Endothelial cell (in vitro differentiated cells): ENCODE measurements around the gene ALDH3A1. TPM values are rescaled to one million over a fixed set of nuclear protein-coding genes. Genes with fewer than 3 reads are reported as not detected.

Experiments
- DNase-seq: peaks from one replicate; pipeline ENCODE4 v3.0.0; 2021; ENCODE audit warnings: low spot score
- H3K27ac Mint-ChIP-seq: one replicate; pipeline ENCODE4 v1.8.0; 2021; ENCODE audit warnings: mixed read lengths, inconsistent platforms; ENCODE audit not compliant: unreplicated experiment
- H3K27me3 Mint-ChIP-seq: one replicate; pipeline ENCODE4 v1.8.0; 2021; ENCODE audit warnings: mild to moderate bottlenecking, moderate library complexity, mixed read lengths, inconsistent platforms; ENCODE audit not compliant: unreplicated experiment
- H3K36me3 Mint-ChIP-seq: one replicate; pipeline ENCODE4 v1.8.0; 2021; ENCODE audit warnings: mild to moderate bottlenecking, low read depth, mixed read lengths, inconsistent platforms; ENCODE audit not compliant: unreplicated experiment
- H3K4me1 Mint-ChIP-seq: one replicate; pipeline ENCODE4 v1.8.0; 2021; ENCODE audit warnings: mild to moderate bottlenecking, mixed read lengths, inconsistent platforms; ENCODE audit not compliant: unreplicated experiment
- H3K4me3 Mint-ChIP-seq: one replicate; pipeline ENCODE4 v1.8.0; 2021; ENCODE audit warnings: mild to moderate bottlenecking, mixed read lengths, inconsistent platforms; ENCODE audit not compliant: unreplicated experiment
- H3K9me3 Mint-ChIP-seq: one replicate; pipeline ENCODE4 v1.8.0; 2021; ENCODE audit warnings: mixed read lengths, inconsistent platforms; ENCODE audit not compliant: unreplicated experiment
- CTCF ChIP-seq: fragments of 200-600 bp; sonication (generic); IDR thresholded peaks from one replicate; pipeline ENCODE4 v1.5.0; 2021; ENCODE audit warnings: antibody characterized with exemption; ENCODE audit not compliant: unreplicated experiment
- total RNA-seq: library from RNA; stranded (reverse); fragmentation: NEBNext Ultra II Directional; extraction: Animal tissue kit (Norgen Biotek cat#: 25700); gene quantifications from one replicate; pipeline ENCODE4 v1.2.1, GENCODE V29; 2021; ENCODE audit not compliant: unreplicated experiment

Gene ALDH3A1
- total RNA-seq, 1 donor from 2014 or later, result 0.31 TPM

DNA sequence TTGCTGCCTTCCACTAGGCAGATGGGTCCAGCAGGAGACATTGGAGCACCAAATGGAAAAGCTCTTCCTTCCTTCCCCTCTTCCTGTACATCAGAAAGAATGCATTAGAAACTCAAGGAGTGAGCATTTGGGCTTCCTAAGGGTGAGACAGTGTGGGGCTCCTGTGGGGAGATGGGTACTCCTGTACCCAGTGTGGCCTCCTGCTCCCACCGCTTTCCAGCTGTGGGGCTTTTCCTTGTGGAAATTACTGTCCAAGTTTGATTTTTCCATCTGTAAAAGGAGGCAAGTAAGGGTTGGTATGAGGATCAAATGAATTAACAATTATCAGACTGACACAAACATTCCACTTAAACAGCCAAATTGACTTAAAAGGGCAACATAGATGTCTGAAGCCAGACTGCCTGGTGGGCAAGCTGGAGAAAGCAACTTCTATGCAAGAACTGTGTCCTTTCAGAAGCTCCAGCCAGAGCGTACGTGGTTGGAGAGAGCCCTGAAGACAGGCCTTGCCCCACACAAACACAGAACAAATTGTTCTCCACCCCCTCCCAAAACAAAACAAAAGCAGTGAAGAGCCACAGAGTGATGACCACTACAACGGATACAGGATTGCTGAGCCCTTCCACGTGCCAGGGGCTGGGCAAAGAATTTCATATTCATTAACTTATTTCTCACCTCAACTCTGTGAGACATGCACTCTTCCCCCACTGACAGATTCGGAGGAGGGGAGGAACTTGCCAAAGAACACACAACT is 23.1 kb upstream of the ALDH3A1 start:
- no peak for TF ChIP-seq CTCF
- H3K36me3 Mint-ChIP-seq, result peaks cover 5% of the 10 kb centered on the region
- H3K9me3 Mint-ChIP-seq, result no peaks in the 10 kb centered on the region
- peaks cover 7% of the 10 kb centered on the region for H3K27me3 Mint-ChIP-seq
- DNase-seq, result no peak
- H3K4me1 Mint-ChIP-seq, result peaks cover 7% of the 10 kb centered on the region
- H3K4me3 Mint-ChIP-seq, result no peak overlapping the region
- H3K27ac Mint-ChIP-seq, result no peak overlapping the region

GRCh38 chr17:19769946-19770652 is 22.0 kb upstream of the ALDH3A1 start:
- Mint-ChIP-seq H3K27me3 (peaks cover 7% of the 10 kb centered on the region), H3K4me1 (peaks cover 7% of the 10 kb centered on the region), H3K4me3 (no peak overlapping the region), H3K9me3 (no peaks in the 10 kb centered on the region), H3K36me3 (peaks cover 5% of the 10 kb centered on the region), H3K27ac (no peak overlapping the region)
- DNase-seq, result no peak
- no peak for TF ChIP-seq CTCF

DNA sequence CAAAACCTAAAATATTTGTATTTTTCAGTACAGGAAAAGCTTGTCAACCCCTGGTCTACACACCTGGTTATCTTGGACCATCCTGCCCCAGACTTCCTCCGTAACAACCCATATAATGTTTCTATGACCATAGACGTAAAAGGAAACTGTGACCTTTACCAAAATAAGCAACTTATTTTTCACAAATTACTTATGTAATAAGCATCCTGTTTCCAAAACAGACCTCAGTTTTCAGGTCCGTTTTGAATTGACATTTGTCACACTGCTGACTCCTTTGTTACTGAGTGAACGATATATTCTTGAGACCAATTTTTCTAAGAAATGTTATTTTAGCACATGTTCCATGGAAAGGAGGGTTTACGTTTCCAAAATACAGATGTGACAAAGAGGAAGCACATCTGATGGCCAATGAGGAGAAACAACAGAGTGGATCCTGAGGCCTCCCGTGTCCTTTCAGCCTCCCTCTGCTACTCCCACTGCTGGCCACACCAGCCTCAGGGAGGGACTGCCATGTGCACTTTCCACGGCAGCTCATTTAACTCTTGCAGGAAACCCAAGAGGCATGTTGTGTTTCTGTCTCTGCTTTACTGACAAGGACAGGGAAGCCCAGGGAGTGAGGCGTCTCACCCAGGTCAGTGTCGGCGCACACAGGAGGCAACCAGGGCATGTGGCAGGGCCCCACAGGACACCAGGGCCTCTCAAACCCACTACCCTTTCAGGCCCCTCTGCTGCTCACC is 20.1 kb upstream of the ALDH3A1 start:
- peaks cover 7% of the 10 kb centered on the region for H3K27me3 Mint-ChIP-seq
- H3K4me1 Mint-ChIP-seq, result peaks cover 4% of the 10 kb centered on the region
- no peak overlapping the region for H3K4me3 Mint-ChIP-seq
- DNase-seq, result no peak
- TF ChIP-seq CTCF, result no peak
- H3K36me3 Mint-ChIP-seq, result peaks cover 5% of the 10 kb centered on the region
- H3K27ac Mint-ChIP-seq, result no peak overlapping the region
- no peaks in the 10 kb centered on the region for H3K9me3 Mint-ChIP-seq

- peak; percentile 86 for TF ChIP-seq CTCF
- Mint-ChIP-seq H3K4me3 (no peak overlapping the region), H3K9me3 (no peaks in the 10 kb centered on the region), H3K27me3 (peaks cover 7% of the 10 kb centered on the region), H3K4me1 (peaks cover 4% of the 10 kb centered on the region), H3K36me3 (peaks cover 5% of the 10 kb centered on the region), H3K27ac (no peak overlapping the region)
- DNase-seq, result peak; percentile 89
Observed at GRCh38 chr17:19766421-19767270, 18.5 kb upstream of the ALDH3A1 start.
